GM12872 (cell line): Measurements from ENCODE around the gene TMEM61.

Experiments
- TF ChIP-seq, protein P1 (sequence below): IDR thresholded peaks from 3 replicates; pipeline ENCODE4 v1.5.1; 2011; ENCODE audit warnings: low read depth, mild to moderate bottlenecking, low read length, moderate library complexity; ENCODE audit not compliant: insufficient read depth

Gene TMEM61

DNA sequence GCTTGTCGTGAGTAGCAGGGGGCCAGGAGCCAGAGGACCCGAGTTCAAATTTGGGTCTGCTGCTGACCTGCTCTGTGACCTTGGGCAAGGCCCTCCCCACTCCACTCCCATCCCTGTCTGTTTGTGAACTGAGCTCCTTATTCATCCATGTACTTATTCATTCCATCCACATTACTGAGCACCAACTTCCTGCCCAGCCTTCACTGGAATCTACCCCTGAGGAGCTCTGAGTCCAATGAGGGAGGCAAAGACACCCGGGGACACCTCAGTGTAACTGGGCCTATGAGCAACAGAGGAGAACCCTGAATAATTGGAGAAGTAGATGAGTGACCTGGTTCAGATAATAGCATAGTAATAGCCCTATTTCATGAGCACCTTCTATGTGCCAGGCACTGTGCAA lies 27.2 kb downstream of the TMEM61 start:
- TF ChIP-seq, protein P1, sequence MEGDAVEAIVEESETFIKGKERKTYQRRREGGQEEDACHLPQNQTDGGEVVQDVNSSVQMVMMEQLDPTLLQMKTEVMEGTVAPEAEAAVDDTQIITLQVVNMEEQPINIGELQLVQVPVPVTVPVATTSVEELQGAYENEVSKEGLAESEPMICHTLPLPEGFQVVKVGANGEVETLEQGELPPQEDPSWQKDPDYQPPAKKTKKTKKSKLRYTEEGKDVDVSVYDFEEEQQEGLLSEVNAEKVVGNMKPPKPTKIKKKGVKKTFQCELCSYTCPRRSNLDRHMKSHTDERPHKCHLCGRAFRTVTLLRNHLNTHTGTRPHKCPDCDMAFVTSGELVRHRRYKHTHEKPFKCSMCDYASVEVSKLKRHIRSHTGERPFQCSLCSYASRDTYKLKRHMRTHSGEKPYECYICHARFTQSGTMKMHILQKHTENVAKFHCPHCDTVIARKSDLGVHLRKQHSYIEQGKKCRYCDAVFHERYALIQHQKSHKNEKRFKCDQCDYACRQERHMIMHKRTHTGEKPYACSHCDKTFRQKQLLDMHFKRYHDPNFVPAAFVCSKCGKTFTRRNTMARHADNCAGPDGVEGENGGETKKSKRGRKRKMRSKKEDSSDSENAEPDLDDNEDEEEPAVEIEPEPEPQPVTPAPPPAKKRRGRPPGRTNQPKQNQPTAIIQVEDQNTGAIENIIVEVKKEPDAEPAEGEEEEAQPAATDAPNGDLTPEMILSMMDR: no peak

DNA sequence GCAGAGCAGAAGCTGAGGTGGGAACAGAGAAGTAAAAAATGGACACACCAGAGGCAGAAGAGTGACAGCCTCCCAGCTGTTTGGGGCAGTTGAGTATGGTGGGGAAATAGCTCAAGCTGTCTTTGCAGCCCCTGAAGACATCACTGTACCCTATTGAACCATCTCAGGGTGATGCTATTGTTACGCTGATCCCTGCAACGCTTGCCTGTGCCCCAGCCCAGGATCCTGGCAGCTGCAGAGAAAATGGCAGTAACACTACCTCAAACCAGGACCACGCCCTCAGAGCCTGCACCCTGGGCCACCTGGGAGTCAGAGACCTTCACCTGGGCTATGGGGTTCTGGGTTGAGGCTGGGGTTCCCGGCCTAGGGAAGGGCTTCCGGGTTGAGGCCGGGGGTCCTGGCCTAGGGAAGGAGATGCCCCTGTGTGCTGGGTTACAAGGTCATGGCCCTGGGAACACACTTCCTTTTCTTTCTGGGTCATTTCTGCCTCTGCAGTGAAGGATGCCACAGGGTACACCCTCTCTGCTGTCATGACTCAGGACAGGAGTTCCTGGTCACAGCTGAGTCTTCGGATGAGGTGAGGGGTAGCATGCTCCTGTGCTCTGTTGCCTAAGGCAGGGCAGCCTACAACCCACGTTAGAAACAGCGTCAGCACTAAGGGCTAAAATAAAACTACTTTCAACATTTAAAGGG lies 29.9 kb downstream of the TMEM61 start:
- TF ChIP-seq, protein P1: no peak

DNA sequence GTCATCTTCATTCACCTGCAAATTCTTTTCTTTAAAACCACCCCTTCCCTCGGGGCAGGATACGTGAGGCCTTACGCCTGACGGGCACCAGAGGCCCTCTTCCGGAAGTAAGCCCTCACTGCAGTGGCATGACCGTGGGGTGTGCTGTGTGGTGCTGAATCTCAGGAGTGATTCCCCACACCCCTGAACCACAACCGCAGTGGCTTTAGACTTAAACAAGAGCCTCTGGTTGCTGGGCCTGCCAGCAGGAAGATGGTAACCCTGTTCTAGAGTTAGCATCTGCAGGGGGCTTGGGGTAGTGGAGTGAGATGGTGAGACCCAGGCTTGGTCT lies 30.4 kb downstream of the TMEM61 start:
- TF ChIP-seq, protein P1: no peak

DNA sequence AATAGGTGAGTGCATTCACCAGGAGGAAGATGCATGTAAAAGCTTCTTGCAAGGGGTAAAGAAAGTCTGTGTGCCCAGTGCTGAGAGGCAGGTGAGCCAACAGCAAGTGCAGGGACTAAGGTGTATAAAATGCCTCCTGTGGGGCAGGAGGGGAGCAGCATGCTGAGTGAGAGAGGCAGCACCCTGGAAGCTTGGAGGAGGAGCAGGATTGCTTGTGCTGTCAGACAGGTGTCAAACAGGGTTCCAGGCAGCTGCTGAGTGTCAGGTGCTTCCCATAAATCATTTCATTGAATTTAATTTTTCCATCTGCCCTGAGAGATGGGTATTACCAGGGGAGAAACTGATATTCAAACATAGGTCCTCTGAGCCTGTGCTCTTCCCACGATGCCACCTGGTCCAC lies 32.2 kb downstream of the TMEM61 start:
- TF ChIP-seq, protein P1: no peak

- TF ChIP-seq, protein P1: no peak
These were observed 34.7 kb downstream of the TMEM61 start for GRCh38 chr1:55015123-55015522.

GRCh38 chr1:55015731-55016620 lies 35.5 kb downstream of the TMEM61 start:
- TF ChIP-seq, protein P1: no peak

GRCh38 chr1:55018395-55018794 lies 38.0 kb downstream of the TMEM61 start:
- TF ChIP-seq, protein P1: no peak
